Measurements from ENCODE around the gene STAG1. TPM values are rescaled to one million over a fixed set of nuclear protein-coding genes. Genes with fewer than 3 reads are reported as not detected.

Gene STAG1
- polyA plus RNA-seq, 1 of the 3 experiments (the other 2 are of a cell fraction) = 5.5 TPM

GRCh38 chr3:136728918-136729317 lies 23.3 kb downstream of the STAG1 start:
- H4K20me1 ChIP-seq (ENCODE audit: insufficient read depth) = peaks cover 84% of the 10 kb centered on the region

GRCh38 chr3:136728473-136728872 lies 23.7 kb downstream of the STAG1 start:
- POLR2A ChIA-PET = no interaction called here
- no peak overlapping the region for H3K27ac ChIP-seq (ENCODE audit: low read depth in 2 of 2, low read length in 1 of 2)
- peaks cover 91% of the 10 kb centered on the region for H3K79me2 ChIP-seq (ENCODE audit: insufficient read depth)

More at GRCh38 chr3:136728918-136729317, 23.3 kb downstream of the STAG1 start:
- POLR2A ChIA-PET = no interaction called here
- no peak for DNase-seq
- H3K9me2 ChIP-seq = no peaks in the 10 kb centered on the region
- no peak overlapping the region for H3K4me3 ChIP-seq (ENCODE audit: low read depth in 2 of 2, low read length in 1 of 2)
- CTCF ChIA-PET = no interaction called here
- peaks cover 96% of the 10 kb centered on the region for H3K79me2 ChIP-seq (ENCODE audit: insufficient read depth)
- no peak overlapping the region for H3K27ac ChIP-seq (ENCODE audit: low read depth in 2 of 2, low read length in 1 of 2)
- 85% methylated on average over 6 of the region's 6 CpGs for WGBS (ENCODE audit: low lambda C conversion rate)
- H3K4me1 ChIP-seq (ENCODE audit: control insufficient read depth in 1 of 2, insufficient read depth in 2 of 2, low read depth in 1 of 2, low read length in 1 of 2) = peaks cover 2 to 7% of the 10 kb centered on the region in 2 experiments
- peaks cover 5% of the 10 kb centered on the region for H3F3A ChIP-seq (replicated peaks; ENCODE audit: insufficient read depth)
- H3K4me2 ChIP-seq = 0 out of 2 replicates have a peak overlapping the region, but pooled peaks have one; percentile 19
- no peaks in the 10 kb centered on the region for H3K9me3 ChIP-seq
- no peaks in the 10 kb centered on the region for H3K36me3 ChIP-seq (replicated peaks in 1 of 2; ENCODE audit: control insufficient read depth in 1 of 2, insufficient read depth in 2 of 2, low read length in 1 of 2)
- H3K27me3 ChIP-seq (ENCODE audit: insufficient read depth) = no peaks in the 10 kb centered on the region
- no peak overlapping the region for H3K9ac ChIP-seq
- H2AFZ ChIP-seq (ENCODE audit: low read depth) = no peak overlapping the region; the same call in 1 of the 2 replicates
- TF ChIP-seq, protein P1, sequence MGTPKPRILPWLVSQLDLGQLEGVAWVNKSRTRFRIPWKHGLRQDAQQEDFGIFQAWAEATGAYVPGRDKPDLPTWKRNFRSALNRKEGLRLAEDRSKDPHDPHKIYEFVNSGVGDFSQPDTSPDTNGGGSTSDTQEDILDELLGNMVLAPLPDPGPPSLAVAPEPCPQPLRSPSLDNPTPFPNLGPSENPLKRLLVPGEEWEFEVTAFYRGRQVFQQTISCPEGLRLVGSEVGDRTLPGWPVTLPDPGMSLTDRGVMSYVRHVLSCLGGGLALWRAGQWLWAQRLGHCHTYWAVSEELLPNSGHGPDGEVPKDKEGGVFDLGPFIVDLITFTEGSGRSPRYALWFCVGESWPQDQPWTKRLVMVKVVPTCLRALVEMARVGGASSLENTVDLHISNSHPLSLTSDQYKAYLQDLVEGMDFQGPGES (IDR thresholded peaks at IDR 0.05; ENCODE audit: low read depth, low read length) = no peak

More at GRCh38 chr3:136728473-136728872, 23.7 kb downstream of the STAG1 start:
- Histone ChIP-seq H2AFZ (ENCODE audit: low read depth) (no peak overlapping the region), H4K20me1 (ENCODE audit: insufficient read depth) (peaks cover 79% of the 10 kb centered on the region), H3K4me1 (ENCODE audit: control insufficient read depth in 1 of 2, insufficient read depth in 2 of 2, low read depth in 1 of 2, low read length in 1 of 2) (peaks cover 2 to 7% of the 10 kb centered on the region in 2 experiments), H3K4me2 (0 out of 2 replicates have a peak overlapping the region, but pooled peaks have one; percentile 19), H3K9me2 (no peaks in the 10 kb centered on the region), H3K9me3 (no peaks in the 10 kb centered on the region), H3K4me3 (ENCODE audit: low read depth in 2 of 2, low read length in 1 of 2) (no peak overlapping the region), H3F3A (replicated peaks; ENCODE audit: insufficient read depth) (peaks cover 5% of the 10 kb centered on the region), H3K36me3 (replicated peaks in 1 of 2; ENCODE audit: control insufficient read depth in 1 of 2, insufficient read depth in 2 of 2, low read length in 1 of 2) (no peaks in the 10 kb centered on the region), H3K9ac (no peak overlapping the region), H3K27me3 (ENCODE audit: insufficient read depth) (no peaks in the 10 kb centered on the region)
- CTCF ChIA-PET = no interaction called here
- 100% methylated on average over 1 of the region's 1 CpG for WGBS (ENCODE audit: low lambda C conversion rate)
- DNase-seq = no peak
- TF ChIP-seq ZBTB33 (IDR thresholded peaks at IDR 0.05; ENCODE audit: borderline replicate concordance, low read depth) (no peak), NRF1 (IDR thresholded peaks at IDR 0.05; ENCODE audit: low read depth, low read length) (no peak), GABPA (IDR thresholded peaks at IDR 0.05; ENCODE audit: low read depth) (no peak), RXRA (IDR thresholded peaks at IDR 0.05; ENCODE audit: borderline replicate concordance, low read depth) (no peak), FOXJ3 (CRISPR knock-in tag; IDR thresholded peaks at IDR 0.05) (no peak), SIN3A (IDR thresholded peaks at IDR 0.05; ENCODE audit: borderline replicate concordance, low read depth, low read length) (no peak), POLR2AphosphoS5 (IDR thresholded peaks at IDR 0.05; ENCODE audit: low read depth, low read length) (no peak), EZH2phosphoT487 (IDR thresholded peaks at IDR 0.05; ENCODE audit: borderline replicate concordance, low read depth) (no peak)
